ENCODE results near the gene MRPL44. TPM values are rescaled to one million over a fixed set of nuclear protein-coding genes. Genes with fewer than 3 reads are reported as not detected.
"Not testable (repeated sequence)": the region's sequence is repeated elsewhere in the genome, so short reads cannot be mapped to it uniquely, and the experiment has no call there.

The MRPL44 gene
- total RNA-seq, 1 donor, result 69.6 TPM

- Histone ChIP-seq H3K27me3 (ENCODE audit: insufficient read depth, low read length) (no peaks in the 10 kb centered on the region), H3K9me3 (ENCODE audit: low read depth, low read length) (no peaks in the 10 kb centered on the region), H3K4me3 (ENCODE audit: low read length) (no peak overlapping the region), H3K4me1 (ENCODE audit: insufficient read depth, low read length) (no peaks in the 10 kb centered on the region)
These were observed 41.7 kb downstream of the MRPL44 start for GRCh38 chr2:223998948-223999347.

GRCh38 chr2:223999862-224000261, 42.6 kb downstream of the MRPL44 start:
- Histone ChIP-seq H3K27me3 (ENCODE audit: insufficient read depth, low read length) (no peaks in the 10 kb centered on the region), H3K9me3 (ENCODE audit: low read depth, low read length) (no peaks in the 10 kb centered on the region), H3K4me3 (ENCODE audit: low read length) (no peak overlapping the region), H3K4me1 (ENCODE audit: insufficient read depth, low read length) (no peaks in the 10 kb centered on the region)

GRCh38 chr2:224000662-224001061, 43.4 kb downstream of the MRPL44 start:
- not testable (repeated sequence) for H3K4me1 ChIP-seq (ENCODE audit: insufficient read depth, low read length); H3K9me3 ChIP-seq (ENCODE audit: low read depth, low read length); H3K4me3 ChIP-seq (ENCODE audit: low read length); H3K27me3 ChIP-seq (ENCODE audit: insufficient read depth, low read length)

GRCh38 chr2:224004105-224004695, 46.9 kb downstream of the MRPL44 start:
- H3K4me3 ChIP-seq (ENCODE audit: low read length), result no peak overlapping the region
- no peaks in the 10 kb centered on the region for H3K9me3 ChIP-seq (ENCODE audit: low read depth, low read length)
- no peaks in the 10 kb centered on the region for H3K27me3 ChIP-seq (ENCODE audit: insufficient read depth, low read length)
- no peaks in the 10 kb centered on the region for H3K4me1 ChIP-seq (ENCODE audit: insufficient read depth, low read length)

GRCh38 chr2:224008702-224009261, 51.5 kb downstream of the MRPL44 start:
- Histone ChIP-seq H3K9me3 (ENCODE audit: low read depth, low read length) (no peaks in the 10 kb centered on the region), H3K27me3 (ENCODE audit: insufficient read depth, low read length) (no peaks in the 10 kb centered on the region), H3K4me1 (ENCODE audit: insufficient read depth, low read length) (no peaks in the 10 kb centered on the region), H3K4me3 (ENCODE audit: low read length) (no peak overlapping the region)

- Histone ChIP-seq H3K4me1 (ENCODE audit: insufficient read depth, low read length) (no peaks in the 10 kb centered on the region), H3K27me3 (ENCODE audit: insufficient read depth, low read length) (no peaks in the 10 kb centered on the region), H3K9me3 (ENCODE audit: low read depth, low read length) (no peaks in the 10 kb centered on the region), H3K4me3 (ENCODE audit: low read length) (no peak overlapping the region)
These were observed 52.5 kb downstream of the MRPL44 start for GRCh38 chr2:224009605-224010315.

GRCh38 chr2:224011837-224012236, 54.6 kb downstream of the MRPL44 start:
- no peaks in the 10 kb centered on the region for H3K27me3 ChIP-seq (ENCODE audit: insufficient read depth, low read length)
- no peaks in the 10 kb centered on the region for H3K4me1 ChIP-seq (ENCODE audit: insufficient read depth, low read length)
- no peaks in the 10 kb centered on the region for H3K9me3 ChIP-seq (ENCODE audit: low read depth, low read length)
- H3K4me3 ChIP-seq (ENCODE audit: low read length), result no peak overlapping the region

- H3K4me1 ChIP-seq (ENCODE audit: insufficient read depth, low read length), result no peaks in the 10 kb centered on the region
- H3K9me3 ChIP-seq (ENCODE audit: low read depth, low read length), result no peaks in the 10 kb centered on the region
- H3K4me3 ChIP-seq (ENCODE audit: low read length), result no peak overlapping the region
These were observed 57.1 kb downstream of the MRPL44 start for GRCh38 chr2:224014336-224014735.

GRCh38 chr2:224016963-224017362, 59.7 kb downstream of the MRPL44 start:
- no peaks in the 10 kb centered on the region for H3K4me1 ChIP-seq (ENCODE audit: insufficient read depth, low read length)
- H3K4me3 ChIP-seq (ENCODE audit: low read length), result no peak overlapping the region
- H3K9me3 ChIP-seq (ENCODE audit: low read depth, low read length), result no peaks in the 10 kb centered on the region
- no peaks in the 10 kb centered on the region for H3K27me3 ChIP-seq (ENCODE audit: insufficient read depth, low read length)

More at GRCh38 chr2:224014336-224014735, 57.1 kb downstream of the MRPL44 start:
- no peaks in the 10 kb centered on the region for H3K27me3 ChIP-seq (ENCODE audit: insufficient read depth, low read length)

Other genes with a start within 250 kb of the MRPL44 start
- gene AP1S3, start 119.9 kb upstream of the MRPL44 start, total RNA-seq, result 5.4 TPM
- gene WDFY1, start 12.1 kb upstream of the MRPL44 start, total RNA-seq, result 103 TPM
- gene SERPINE2, start 81.8 kb downstream of the MRPL44 start, total RNA-seq, result 2.5 TPM